PFSK-1 (cell line): ENCODE results near the gene FRMPD4.

Experiments used
- FOXP2 ChIP-seq: optimal IDR thresholded peaks from 2 replicates; pipeline ENCODE3; 2011; ENCODE audit warnings: borderline replicate concordance, control low read depth, inconsistent platforms; ENCODE audit not compliant: insufficient read depth; ENCODE audit errors: extremely low read length, extremely low read depth
- POLR2AphosphoS5 ChIP-seq: IDR thresholded peaks from 2 replicates; pipeline ENCODE4 v1.6.1; 2012; ENCODE audit warnings: low read depth, mild to moderate bottlenecking, control low read depth, low read length, moderate library complexity
- SIN3A ChIP-seq: IDR thresholded peaks from 2 replicates; pipeline ENCODE4 v1.6.1; 2012; ENCODE audit warnings: mild to moderate bottlenecking, low read length, moderate library complexity, borderline replicate concordance; ENCODE audit not compliant: insufficient read depth
- TAF1 ChIP-seq: IDR thresholded peaks from 2 replicates; pipeline ENCODE4 v1.6.1; 2012; ENCODE audit warnings: low read length, control low read depth, borderline replicate concordance; ENCODE audit not compliant: insufficient read depth
- TF ChIP-seq, protein P1 (sequence below), 2 experiments: IDR thresholded peaks; 2 replicates each; pipeline versions ENCODE4 v1.6.1 to v1.8.0; 2011 to 2012; ENCODE audit warnings: low read depth in 2 of 2, low read length in 2 of 2, control low read depth in 1 of 2, inconsistent platforms in 1 of 2, mild to moderate bottlenecking in 1 of 2, moderate library complexity in 1 of 2; ENCODE audit not compliant: insufficient read depth in 1 of 2

Gene FRMPD4

DNA sequence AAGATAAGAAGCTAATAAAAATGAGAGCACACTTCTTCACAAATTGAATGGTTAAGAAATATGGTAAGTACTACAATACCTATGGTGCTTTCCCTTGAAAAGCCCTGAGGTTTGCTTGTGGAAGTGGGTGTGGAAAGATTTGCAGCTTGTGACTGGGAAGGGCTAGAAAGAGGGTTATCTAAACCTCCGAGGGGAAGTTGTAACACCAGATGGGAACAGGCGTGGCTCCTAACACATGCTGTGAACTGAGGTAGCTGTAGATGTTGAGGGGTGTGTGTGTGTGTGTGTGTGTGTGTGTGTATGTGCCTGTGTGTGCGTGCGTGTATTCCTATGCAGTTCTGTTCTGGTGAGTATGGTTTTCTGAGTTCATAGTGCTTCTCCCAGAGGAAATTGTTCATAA, 21.5 kb downstream of the FRMPD4 start:
- TF ChIP-seq, protein P1, sequence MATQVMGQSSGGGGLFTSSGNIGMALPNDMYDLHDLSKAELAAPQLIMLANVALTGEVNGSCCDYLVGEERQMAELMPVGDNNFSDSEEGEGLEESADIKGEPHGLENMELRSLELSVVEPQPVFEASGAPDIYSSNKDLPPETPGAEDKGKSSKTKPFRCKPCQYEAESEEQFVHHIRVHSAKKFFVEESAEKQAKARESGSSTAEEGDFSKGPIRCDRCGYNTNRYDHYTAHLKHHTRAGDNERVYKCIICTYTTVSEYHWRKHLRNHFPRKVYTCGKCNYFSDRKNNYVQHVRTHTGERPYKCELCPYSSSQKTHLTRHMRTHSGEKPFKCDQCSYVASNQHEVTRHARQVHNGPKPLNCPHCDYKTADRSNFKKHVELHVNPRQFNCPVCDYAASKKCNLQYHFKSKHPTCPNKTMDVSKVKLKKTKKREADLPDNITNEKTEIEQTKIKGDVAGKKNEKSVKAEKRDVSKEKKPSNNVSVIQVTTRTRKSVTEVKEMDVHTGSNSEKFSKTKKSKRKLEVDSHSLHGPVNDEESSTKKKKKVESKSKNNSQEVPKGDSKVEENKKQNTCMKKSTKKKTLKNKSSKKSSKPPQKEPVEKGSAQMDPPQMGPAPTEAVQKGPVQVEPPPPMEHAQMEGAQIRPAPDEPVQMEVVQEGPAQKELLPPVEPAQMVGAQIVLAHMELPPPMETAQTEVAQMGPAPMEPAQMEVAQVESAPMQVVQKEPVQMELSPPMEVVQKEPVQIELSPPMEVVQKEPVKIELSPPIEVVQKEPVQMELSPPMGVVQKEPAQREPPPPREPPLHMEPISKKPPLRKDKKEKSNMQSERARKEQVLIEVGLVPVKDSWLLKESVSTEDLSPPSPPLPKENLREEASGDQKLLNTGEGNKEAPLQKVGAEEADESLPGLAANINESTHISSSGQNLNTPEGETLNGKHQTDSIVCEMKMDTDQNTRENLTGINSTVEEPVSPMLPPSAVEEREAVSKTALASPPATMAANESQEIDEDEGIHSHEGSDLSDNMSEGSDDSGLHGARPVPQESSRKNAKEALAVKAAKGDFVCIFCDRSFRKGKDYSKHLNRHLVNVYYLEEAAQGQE (IDR thresholded peaks at IDR 0.05; ENCODE audit: insufficient read depth in 1 of 2, low read depth in 2 of 2, low read length in 2 of 2): no peak
- TF ChIP-seq FOXP2 (no peak), POLR2AphosphoS5 (no peak), SIN3A (no peak), TAF1 (no peak)

- TF ChIP-seq SIN3A (no peak), POLR2AphosphoS5 (no peak), TAF1 (no peak), FOXP2 (no peak)
- TF ChIP-seq, protein P1 (IDR thresholded peaks at IDR 0.05; ENCODE audit: insufficient read depth in 1 of 2, low read depth in 2 of 2, low read length in 2 of 2): no peak
Observed at GRCh38 chrX:12162420-12162819, 24.1 kb downstream of the FRMPD4 start.

- TF ChIP-seq FOXP2: no peak
- no peak for TF ChIP-seq TAF1
- TF ChIP-seq POLR2AphosphoS5: no peak
- TF ChIP-seq, protein P1 (IDR thresholded peaks at IDR 0.05; ENCODE audit: insufficient read depth in 1 of 2, low read depth in 2 of 2, low read length in 2 of 2): no peak
- TF ChIP-seq SIN3A: no peak
Observed at GRCh38 chrX:12170755-12171154, 32.5 kb downstream of the FRMPD4 start.

DNA sequence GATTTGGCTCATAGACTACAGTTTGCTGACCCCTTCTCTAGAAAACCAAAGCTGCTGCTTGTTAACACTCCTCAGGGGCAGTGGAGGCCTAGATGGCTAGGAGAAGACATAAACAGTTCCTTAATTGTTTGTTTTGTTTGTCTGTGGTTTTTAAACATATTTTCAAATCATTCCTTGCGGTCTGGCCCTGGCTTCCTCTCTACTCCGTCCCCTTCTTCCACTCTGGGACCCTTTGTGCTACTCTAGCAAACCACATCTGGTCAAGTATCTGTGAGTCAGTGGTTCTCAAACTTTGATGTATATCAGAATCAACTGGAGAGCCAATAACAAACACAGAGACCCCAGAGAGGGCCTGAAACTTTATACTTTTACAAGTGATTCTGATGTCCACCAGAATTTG, 36.1 kb downstream of the FRMPD4 start:
- TF ChIP-seq POLR2AphosphoS5 (no peak), FOXP2 (no peak)
- TF ChIP-seq, protein P1 (IDR thresholded peaks at IDR 0.05; ENCODE audit: insufficient read depth in 1 of 2, low read depth in 2 of 2, low read length in 2 of 2): no peak

DNA sequence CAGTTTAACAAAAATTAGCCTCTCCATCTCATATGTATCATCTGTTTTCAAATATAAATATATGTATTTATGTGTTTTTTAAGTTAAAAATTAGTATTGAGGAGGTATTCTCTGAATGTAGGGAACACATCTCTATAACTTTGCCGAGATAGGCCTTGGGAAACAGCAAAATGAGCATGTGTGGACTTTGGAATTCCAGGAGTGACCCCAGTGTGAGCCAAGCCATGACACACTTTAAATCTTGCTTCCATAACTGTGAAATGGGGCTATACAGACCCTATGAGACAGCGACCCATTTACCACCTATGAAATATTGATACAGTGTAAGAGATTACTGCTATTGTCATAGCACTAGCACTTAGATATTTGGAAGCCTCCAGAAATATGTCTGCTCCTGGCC, 58.8 kb downstream of the FRMPD4 start:
- TF ChIP-seq, protein P1 (IDR thresholded peaks at IDR 0.05; ENCODE audit: insufficient read depth in 1 of 2, low read depth in 2 of 2, low read length in 2 of 2): no peak
- TF ChIP-seq SIN3A (no peak), POLR2AphosphoS5 (no peak), FOXP2 (no peak), TAF1 (no peak)
